Endothelial cell of umbilical vein (primary cell): ENCODE data around the gene BABAM2. TPM values are rescaled to one million over a fixed set of nuclear protein-coding genes. Genes with fewer than 3 reads are reported as not detected.

Experiments
- BruUV-seq: library from RNA; stranded (reverse); fragments of 400-500 nt; replicated peaks from 2 replicates; lab custom pipeline; 2021; lab: Mats Ljungman, UMichigan
- CTCF ChIA-PET: fragments of 300-600, 350-600 bp; sonication (Branson Sonifier 250); formaldehyde crosslinking; loops from one replicate; lab custom pipeline; 2021; ENCODE audit warnings: antibody characterized with exemption, inconsistent platforms; lab: Charles Lee
- POLR2A ChIA-PET: fragments of 300-600, 350-600 bp; sonication (Branson Sonifier 250); formaldehyde crosslinking; loops from one replicate; lab custom pipeline; 2021; ENCODE audit warnings: antibody characterized with exemption, inconsistent platforms; lab: Charles Lee
- DNase-seq: peaks from one replicate; pipeline ENCODE4 v3.0.0-alpha.2; 2011; ENCODE audit warnings: low read depth, low spot score
- FAIRE-seq: peaks from 2 replicates; lab custom pipeline; 2011; peaks lifted over from hg19 to GRCh38; lab: Jason Lieb, UNC
- H2AFZ ChIP-seq: 2 replicates; pipeline ENCODE4 v1.6.0; 2012; ENCODE audit warnings: low read depth, low read length, control low read depth, inconsistent platforms
- H3K27ac ChIP-seq: 2 replicates; pipeline ENCODE4 v1.5.1; 2011; ENCODE audit warnings: low read depth, mild to moderate bottlenecking, control low read depth, low read length, moderate library complexity; ENCODE audit not compliant: insufficient read depth
- H3K27me3 ChIP-seq, 2 experiments: 2 replicates each; pipeline versions ENCODE4 v1.6.0 to v1.6.1; 2011; ENCODE audit warnings: low read length in 2 of 2, mixed read lengths in 1 of 2; ENCODE audit not compliant: control insufficient read depth in 2 of 2, insufficient read depth in 2 of 2
- H3K36me3 ChIP-seq, 2 experiments: 2 replicates in 1 of 2; 3 replicates in 1 of 2; pipeline ENCODE4 v1.5.1; 2011; ENCODE audit warnings: low read length in 2 of 2, mild to moderate bottlenecking in 1 of 2, moderate library complexity in 1 of 2; ENCODE audit not compliant: control insufficient read depth in 2 of 2, insufficient read depth in 2 of 2; ENCODE audit errors: extremely low read depth in 1 of 2
- H3K4me1 ChIP-seq: 3 replicates; pipeline ENCODE4 v1.5.1; 2011; ENCODE audit warnings: mild to moderate bottlenecking, low read length; ENCODE audit not compliant: control insufficient read depth, insufficient read depth; ENCODE audit errors: extremely low read depth
- H3K4me2 ChIP-seq: 2 replicates; pipeline ENCODE4 v1.6.1; 2011; ENCODE audit warnings: low read length, control low read depth, mixed read lengths; ENCODE audit not compliant: insufficient read depth
- H3K4me3 ChIP-seq, 3 experiments: fragments of 200-600 bp in 1 of 3; sonication (generic), shearing (Covaris generic) in 1 of 3; replicated peaks in 1 of 3; 2 replicates each; pipeline ENCODE4 v1.5.1; 2011 to 2016; ENCODE audit warnings: control low read depth in 3 of 3, low read length in 3 of 3, mild to moderate bottlenecking in 2 of 3, inconsistent platforms in 1 of 3, low read depth in 1 of 3, moderate library complexity in 1 of 3; ENCODE audit not compliant: insufficient read depth in 1 of 3
- H3K79me2 ChIP-seq: 2 replicates; pipeline ENCODE4 v1.6.0; 2012; ENCODE audit warnings: low read length, inconsistent platforms; ENCODE audit not compliant: control insufficient read depth, insufficient read depth
- H3K9ac ChIP-seq: replicated peaks from 2 replicates; pipeline ENCODE3; 2011; ENCODE audit warnings: low read length, control low read depth; ENCODE audit not compliant: insufficient read depth; ENCODE audit errors: extremely low read depth
- H3K9me1 ChIP-seq: replicated peaks from 3 replicates; pipeline ENCODE4 v1.6.0; 2011; ENCODE audit warnings: mild to moderate bottlenecking, low read length; ENCODE audit not compliant: control insufficient read depth, insufficient read depth; ENCODE audit errors: extremely low read depth
- H3K9me3 ChIP-seq: replicated peaks from 2 replicates; pipeline ENCODE4 v1.5.1; 2012; ENCODE audit warnings: low read length, inconsistent platforms; ENCODE audit not compliant: control insufficient read depth, insufficient read depth
- H4K20me1 ChIP-seq: replicated peaks from 2 replicates; pipeline ENCODE3; 2011; ENCODE audit warnings: mild to moderate bottlenecking, low read length; ENCODE audit not compliant: control insufficient read depth, insufficient read depth; ENCODE audit errors: extremely low read depth
- EZH2 ChIP-seq: IDR thresholded peaks from 2 replicates; pipeline ENCODE4 v1.6.1; 2012; ENCODE audit warnings: borderline replicate concordance, low read depth, mild to moderate bottlenecking, moderate library complexity, low read length, inconsistent platforms; ENCODE audit not compliant: severe bottlenecking
- FOS ChIP-seq: IDR thresholded peaks from 2 replicates; pipeline ENCODE4 v1.6.1; 2011; ENCODE audit warnings: mild to moderate bottlenecking, low read length, moderate library complexity, borderline replicate concordance; ENCODE audit not compliant: insufficient read depth
- GATA2 ChIP-seq: IDR thresholded peaks from 2 replicates; pipeline ENCODE4 v1.7.0; 2011; ENCODE audit warnings: low read depth, mild to moderate bottlenecking, moderate library complexity, mixed read lengths, low read length; ENCODE audit not compliant: insufficient read length, insufficient read depth
- JUN ChIP-seq: IDR thresholded peaks from 2 replicates; pipeline ENCODE4 v1.6.1; 2011; ENCODE audit warnings: borderline replicate concordance, low read depth; ENCODE audit not compliant: insufficient read length, insufficient read depth
- MAX ChIP-seq: IDR thresholded peaks from 2 replicates; pipeline ENCODE4 v1.6.1; 2011; ENCODE audit not compliant: insufficient read depth, insufficient read length
- MYC ChIP-seq: IDR thresholded peaks from one replicate; pipeline ENCODE4 v1.6.1; 2011; ENCODE audit warnings: mild to moderate bottlenecking, low read depth, low read length
- POLR2A ChIP-seq: IDR thresholded peaks from 2 replicates; pipeline ENCODE4 v1.6.1; 2012; ENCODE audit warnings: low read depth, mild to moderate bottlenecking, control low read depth, low read length
- POLR2AphosphoS5 ChIP-seq: IDR thresholded peaks from 2 replicates; pipeline ENCODE4 v1.6.1; 2012; ENCODE audit warnings: low read depth, mild to moderate bottlenecking, control low read depth, low read length, moderate library complexity; ENCODE audit not compliant: insufficient read depth
- dilution Hi-C: fragments of 300-500 bp; cut with MboI; formaldehyde crosslinking; loops from one replicate; pipeline ENCODE4 v1.15.0; 2019; ENCODE audit warnings: low sequenced_read_pairs; ENCODE audit not compliant: extremely low pct_ligation_motif_present
- intact Hi-C: fragments of 100-400 bp; cut with micrococcal nuclease; formaldehyde crosslinking; loops from one replicate; pipeline ENCODE4 v1.10.0; 2022
- polyA plus RNA-seq, 4 experiments: library from polyadenylated mRNA; depleted of rRNA in 3 of 4; stranded (reverse) in 3 of 4; unstranded in 1 of 4; fragments of >200 nt; gene quantifications; 2 replicates each; pipeline versions ENCODE4 v1.2.1 to v1.2.3, GENCODE V29; 2011 to 2012; ENCODE audit warnings: missing spikeins in 1 of 4
- total RNA-seq: library from RNA; stranded (reverse); gene quantifications from 2 replicates; pipeline ENCODE4 v1.2.3, GENCODE V29; 2021
- TF ChIP-seq, protein P1 (sequence below), 2 donors: IDR thresholded peaks; 1 replicate in 1 of 2; 2 replicates in 1 of 2; pipeline ENCODE4 v1.5.1; 2011; ENCODE audit warnings: low read length in 2 of 2, mild to moderate bottlenecking in 2 of 2, moderate library complexity in 2 of 2, control low read depth in 1 of 2, inconsistent platforms in 1 of 2, low read depth in 1 of 2; ENCODE audit not compliant: insufficient read depth in 1 of 2; ENCODE audit errors: extremely low read depth in 1 of 2

BABAM2 gene
- total and polyA plus RNA-seq, 2 donors (not counting 3 experiments of a cell fraction or from before 2014, with no cell fraction given), result 19.9 to 27.6 TPM

- no peaks in the 10 kb centered on the region for H3K9me1 ChIP-seq
- no peak overlapping the region for H3K27ac ChIP-seq
- DNase-seq (no peak), FAIRE-seq (no peak)
- intact Hi-C loops, result no loop called here
- dilution Hi-C loops, result no loop called here
- POLR2A ChIA-PET, result no interaction called here
- H3K79me2 ChIP-seq, result no peaks in the 10 kb centered on the region
- no peak overlapping the region for H3K4me2 ChIP-seq
- CTCF ChIA-PET, result no interaction called here
- H3K9me3 ChIP-seq, result no peaks in the 10 kb centered on the region
- no TSS peak for BruUV-seq
- peaks cover 0 to 3% of the 10 kb centered on the region in 2 experiments for H3K36me3 ChIP-seq
- H3K4me1 ChIP-seq, result peaks cover 24% of the 10 kb centered on the region
- no peaks in the 10 kb centered on the region for H3K27me3 ChIP-seq
- no peaks in the 10 kb centered on the region for H4K20me1 ChIP-seq
- H3K9ac ChIP-seq, result no peak overlapping the region
- no peak for TF ChIP-seq EZH2
- TF ChIP-seq POLR2AphosphoS5, result no peak
- TF ChIP-seq MAX, result no peak
- TF ChIP-seq JUN, result no peak
- TF ChIP-seq GATA2, result no peak
- no peak for TF ChIP-seq MYC
- no peak for TF ChIP-seq FOS
- no peak for TF ChIP-seq POLR2A
- TF ChIP-seq, protein P1, sequence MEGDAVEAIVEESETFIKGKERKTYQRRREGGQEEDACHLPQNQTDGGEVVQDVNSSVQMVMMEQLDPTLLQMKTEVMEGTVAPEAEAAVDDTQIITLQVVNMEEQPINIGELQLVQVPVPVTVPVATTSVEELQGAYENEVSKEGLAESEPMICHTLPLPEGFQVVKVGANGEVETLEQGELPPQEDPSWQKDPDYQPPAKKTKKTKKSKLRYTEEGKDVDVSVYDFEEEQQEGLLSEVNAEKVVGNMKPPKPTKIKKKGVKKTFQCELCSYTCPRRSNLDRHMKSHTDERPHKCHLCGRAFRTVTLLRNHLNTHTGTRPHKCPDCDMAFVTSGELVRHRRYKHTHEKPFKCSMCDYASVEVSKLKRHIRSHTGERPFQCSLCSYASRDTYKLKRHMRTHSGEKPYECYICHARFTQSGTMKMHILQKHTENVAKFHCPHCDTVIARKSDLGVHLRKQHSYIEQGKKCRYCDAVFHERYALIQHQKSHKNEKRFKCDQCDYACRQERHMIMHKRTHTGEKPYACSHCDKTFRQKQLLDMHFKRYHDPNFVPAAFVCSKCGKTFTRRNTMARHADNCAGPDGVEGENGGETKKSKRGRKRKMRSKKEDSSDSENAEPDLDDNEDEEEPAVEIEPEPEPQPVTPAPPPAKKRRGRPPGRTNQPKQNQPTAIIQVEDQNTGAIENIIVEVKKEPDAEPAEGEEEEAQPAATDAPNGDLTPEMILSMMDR (IDR thresholded peaks at IDR 0.05; ENCODE audit: extremely low read depth in 1 of 2, insufficient read depth in 1 of 2, low read depth in 1 of 2, low read length in 2 of 2), result no peak
- H2AFZ ChIP-seq, result no peak overlapping the region
- H3K4me3 ChIP-seq, result no peak overlapping the region
These were observed 39.5 kb downstream of the BABAM2 start for GRCh38 chr2:27929916-27930486.
